ENCODE results near the gene RAB40A. TPM values are rescaled to one million over a fixed set of nuclear protein-coding genes. Genes with fewer than 3 reads are reported as not detected.

RAB40A gene
- total and polyA plus RNA-seq, 10 donors: 0.12 to 1.6 (median 0.68) TPM; not detected in 1

DNA sequence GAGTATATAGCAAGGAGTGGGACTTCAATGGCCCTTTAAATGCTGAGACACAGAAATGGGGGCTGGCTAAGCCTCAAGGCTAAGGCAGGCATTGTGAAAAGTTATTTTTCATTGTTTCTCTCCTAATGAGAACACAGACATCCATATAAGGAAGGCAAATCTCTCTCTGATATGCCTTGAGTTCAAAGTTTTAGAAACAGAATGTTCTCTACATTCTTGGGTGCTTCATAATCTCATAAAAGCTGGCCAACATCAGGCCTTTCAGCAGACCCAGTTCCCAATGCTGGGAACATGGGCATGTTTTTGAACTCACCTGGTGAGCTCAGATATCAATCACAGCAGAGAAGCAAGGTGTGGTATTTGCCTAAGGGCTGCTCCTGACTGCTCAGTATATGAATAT is 19.4 kb upstream of the RAB40A start:
- peaks cover 0 to 4% (median 0%) of the 10 kb centered on the region in 6 donors for H3K4me1 ChIP-seq
- H3K4me3 ChIP-seq: no peak overlapping the region
- intact Hi-C loops (cut with DNase I; ENCODE audit: low total_unique reads): loop anchor here (10.0 kb wide), 1 partner anchor 146 kb away; the partner anchor contains the start of gene MORF4L2
- H3K36me3 ChIP-seq: no peaks in the 10 kb centered on the region
- no peaks in the 10 kb centered on the region for H3K9me3 ChIP-seq
- TF ChIP-seq, protein P1, sequence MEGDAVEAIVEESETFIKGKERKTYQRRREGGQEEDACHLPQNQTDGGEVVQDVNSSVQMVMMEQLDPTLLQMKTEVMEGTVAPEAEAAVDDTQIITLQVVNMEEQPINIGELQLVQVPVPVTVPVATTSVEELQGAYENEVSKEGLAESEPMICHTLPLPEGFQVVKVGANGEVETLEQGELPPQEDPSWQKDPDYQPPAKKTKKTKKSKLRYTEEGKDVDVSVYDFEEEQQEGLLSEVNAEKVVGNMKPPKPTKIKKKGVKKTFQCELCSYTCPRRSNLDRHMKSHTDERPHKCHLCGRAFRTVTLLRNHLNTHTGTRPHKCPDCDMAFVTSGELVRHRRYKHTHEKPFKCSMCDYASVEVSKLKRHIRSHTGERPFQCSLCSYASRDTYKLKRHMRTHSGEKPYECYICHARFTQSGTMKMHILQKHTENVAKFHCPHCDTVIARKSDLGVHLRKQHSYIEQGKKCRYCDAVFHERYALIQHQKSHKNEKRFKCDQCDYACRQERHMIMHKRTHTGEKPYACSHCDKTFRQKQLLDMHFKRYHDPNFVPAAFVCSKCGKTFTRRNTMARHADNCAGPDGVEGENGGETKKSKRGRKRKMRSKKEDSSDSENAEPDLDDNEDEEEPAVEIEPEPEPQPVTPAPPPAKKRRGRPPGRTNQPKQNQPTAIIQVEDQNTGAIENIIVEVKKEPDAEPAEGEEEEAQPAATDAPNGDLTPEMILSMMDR (IDR thresholded peaks at IDR 0.05 in 8 of 11, conservative IDR thresholded peaks at IDR 0.05 in 3 of 11): no peak
- TF ChIP-seq POLR2AphosphoS5 (IDR thresholded peaks at IDR 0.05) (peak in 1 of 3 donors; percentile 15), POLR2A (IDR thresholded peaks at IDR 0.05) (no peak)
- no peak for DNase-seq
- H3K27me3 ChIP-seq (replicated peaks in 1 of 7): peaks cover 0 to 12% (median 0%) of the 10 kb centered on the region in 7 donors
- peak overlapping the region in 5 of 8 donors; percentile 2 to 67 (median 52) for H3K27ac ChIP-seq

DNA sequence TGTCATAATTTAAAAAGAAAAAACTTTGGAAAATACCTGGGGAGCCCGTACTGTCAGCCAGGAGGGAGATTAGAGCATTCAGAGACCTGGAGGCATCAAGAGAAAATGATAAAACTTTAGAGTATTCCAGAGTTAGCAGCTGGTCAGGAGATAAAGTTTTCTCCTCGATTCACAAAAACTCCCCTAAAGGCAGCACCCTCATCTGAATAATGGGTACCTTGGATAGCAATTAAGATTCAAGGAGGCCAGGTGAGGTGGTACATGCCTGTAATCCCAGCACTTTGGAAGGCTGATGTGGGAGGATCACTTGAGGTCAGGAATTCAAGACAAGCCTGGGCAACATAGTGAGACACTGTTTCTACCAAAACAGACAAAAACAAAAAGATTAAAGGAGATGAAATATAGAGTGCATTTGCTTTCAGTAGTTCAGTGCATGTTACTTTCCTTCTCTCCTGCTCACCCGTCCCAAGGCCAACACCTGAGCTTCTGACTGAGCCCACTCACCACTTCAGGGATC is 18.6 kb upstream of the RAB40A start:
- intact Hi-C loops (cut with DNase I; ENCODE audit: low total_unique reads): loop anchor here (10.0 kb wide), 1 partner anchor 147 kb away; the partner anchor contains the start of gene MORF4L2
- DNase-seq: no peak
- H3K36me3 ChIP-seq: no peaks in the 10 kb centered on the region
- 49 to 92% (median 89%) methylated on average over 3 of the region's 3 CpGs for WGBS, 5 donors
- H3K27ac ChIP-seq: peak overlapping the region in 4 of 8 donors; percentile 32 to 67 (median 58)
- peaks cover 0 to 11% (median 0%) of the 10 kb centered on the region in 6 donors for H3K4me1 ChIP-seq
- H3K4me3 ChIP-seq: no peak overlapping the region
- no peaks in the 10 kb centered on the region for H3K9me3 ChIP-seq
- peaks cover 0 to 7% (median 0%) of the 10 kb centered on the region in 7 donors for H3K27me3 ChIP-seq (replicated peaks in 1 of 7)
- TF ChIP-seq POLR2AphosphoS5 (IDR thresholded peaks at IDR 0.05) (no peak), POLR2A (IDR thresholded peaks at IDR 0.05) (no peak)
- TF ChIP-seq, protein P1 (IDR thresholded peaks at IDR 0.05 in 8 of 11, conservative IDR thresholded peaks at IDR 0.05 in 3 of 11): no peak

DNA sequence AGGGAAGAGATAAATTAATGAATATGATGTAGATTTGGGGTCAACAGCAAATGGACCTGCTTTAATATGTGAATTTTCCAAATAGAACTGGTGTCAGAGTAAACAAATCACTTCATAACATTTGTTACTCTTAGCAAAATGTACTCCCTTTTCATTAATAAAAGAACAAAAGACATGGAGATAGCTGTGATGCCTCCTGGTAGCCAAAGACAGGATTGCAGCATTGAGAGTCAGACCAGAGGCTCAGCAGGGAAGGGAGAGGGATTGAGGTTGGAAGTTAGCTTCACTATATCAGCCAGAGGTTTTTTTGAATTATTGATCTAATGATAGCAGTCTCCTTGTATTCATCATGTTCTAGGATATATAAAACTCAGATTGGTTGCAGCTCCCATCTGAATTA is 17.4 kb upstream of the RAB40A start:
- no peak for DNase-seq
- Histone ChIP-seq H3K36me3 (no peaks in the 10 kb centered on the region), H3K9me3 (no peaks in the 10 kb centered on the region), H3K4me3 (no peak overlapping the region), H3K27me3 (replicated peaks in 1 of 7) (peaks cover 0 to 7% (median 0%) of the 10 kb centered on the region in 7 donors), H3K27ac (peak overlapping the region in 4 of 8 donors; percentile 53 to 68 (median 66)), H3K4me1 (peaks cover 0 to 11% (median 0%) of the 10 kb centered on the region in 6 donors)
- TF ChIP-seq POLR2A (IDR thresholded peaks at IDR 0.05): no peak
- TF ChIP-seq, protein P1 (IDR thresholded peaks at IDR 0.05 in 8 of 11, conservative IDR thresholded peaks at IDR 0.05 in 3 of 11): no peak
- TF ChIP-seq POLR2AphosphoS5 (IDR thresholded peaks at IDR 0.05): no peak
- intact Hi-C loops (cut with DNase I; ENCODE audit: low total_unique reads): loop anchor here (10.0 kb wide), 1 partner anchor 148 kb away; the partner anchor contains the start of gene MORF4L2

DNA sequence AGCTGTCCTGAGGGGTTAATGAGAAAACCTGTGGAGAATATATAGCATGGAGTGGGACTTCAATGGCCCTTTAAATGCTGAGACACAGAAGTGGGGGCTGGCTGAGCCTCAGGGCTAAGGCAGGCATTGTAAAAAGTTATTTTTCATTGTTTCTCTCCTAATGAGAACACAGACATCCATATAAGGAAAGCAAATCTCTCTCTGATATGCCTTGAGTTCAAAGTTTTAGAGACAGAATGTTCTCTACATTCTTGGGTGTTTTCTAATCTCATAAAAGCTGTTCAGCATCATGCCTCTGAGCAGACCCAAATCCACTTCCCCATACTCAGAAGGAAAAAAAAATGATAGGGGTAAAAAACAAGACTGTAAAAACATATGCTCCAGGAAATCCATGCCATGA is 16.8 kb upstream of the RAB40A start:
- intact Hi-C loops (cut with DNase I; ENCODE audit: low total_unique reads): loop anchor here (10.0 kb wide), 1 partner anchor 149 kb away; the partner anchor contains the start of gene MORF4L2
- H3K27ac ChIP-seq: peak overlapping the region in 4 of 8 donors; percentile 53 to 68 (median 66)

More for the DNA sequence above, 16.8 kb upstream of the RAB40A start:
- no peaks in the 10 kb centered on the region for H3K36me3 ChIP-seq
- no peak overlapping the region for H3K4me3 ChIP-seq
- no peak for DNase-seq
- TF ChIP-seq POLR2AphosphoS5 (IDR thresholded peaks at IDR 0.05) (no peak), POLR2A (IDR thresholded peaks at IDR 0.05) (no peak)
- TF ChIP-seq, protein P1 (IDR thresholded peaks at IDR 0.05 in 8 of 11, conservative IDR thresholded peaks at IDR 0.05 in 3 of 11): no peak
- no peaks in the 10 kb centered on the region for H3K9me3 ChIP-seq
- peaks cover 0 to 7% (median 0%) of the 10 kb centered on the region in 7 donors for H3K27me3 ChIP-seq (replicated peaks in 1 of 7)
- peaks cover 0 to 11% (median 0%) of the 10 kb centered on the region in 6 donors for H3K4me1 ChIP-seq
